Measurements from ENCODE around the gene PLPP3.

- TF ChIP-seq HDAC2 (IDR thresholded peaks at IDR 0.05; ENCODE audit: borderline replicate concordance in 1 of 2, low read depth in 2 of 2, low read length in 2 of 2) (no peak), EP300 (IDR thresholded peaks at IDR 0.05; ENCODE audit: borderline replicate concordance in 1 of 2, low read depth in 2 of 2, low read length in 2 of 2) (no peak), TAF1 (IDR thresholded peaks at IDR 0.05; ENCODE audit: low read depth, low read length) (no peak), CTCF (IDR thresholded peaks at IDR 0.05; ENCODE audit: control extremely low read depth in 1 of 3, insufficient read depth in 1 of 3, low read depth in 1 of 3, low read length in 3 of 3) (no peak), POLR2A (IDR thresholded peaks at IDR 0.05; ENCODE audit: control extremely low read depth in 1 of 2, low read depth in 2 of 2, low read length in 2 of 2) (no peak), TEAD4 (IDR thresholded peaks at IDR 0.05; ENCODE audit: low read depth, low read length) (no peak), NANOG (IDR thresholded peaks at IDR 0.05; ENCODE audit: insufficient read depth, low read depth, low read length, poor library complexity, severe bottlenecking) (no peak), RAD21 (IDR thresholded peaks at IDR 0.05 in 1 of 2, conservative IDR thresholded peaks at IDR 0.05 in 1 of 2; ENCODE audit: low read depth in 2 of 2, low read length in 2 of 2) (no peak), YY1 (IDR thresholded peaks at IDR 0.05; ENCODE audit: low read depth, low read length) (no peak), RNF2 (IDR thresholded peaks at IDR 0.05; ENCODE audit: borderline replicate concordance, low read depth, low read length, missing control alignments, poor library complexity, severe bottlenecking) (no peak)
- TF ChIP-seq, protein P1, sequence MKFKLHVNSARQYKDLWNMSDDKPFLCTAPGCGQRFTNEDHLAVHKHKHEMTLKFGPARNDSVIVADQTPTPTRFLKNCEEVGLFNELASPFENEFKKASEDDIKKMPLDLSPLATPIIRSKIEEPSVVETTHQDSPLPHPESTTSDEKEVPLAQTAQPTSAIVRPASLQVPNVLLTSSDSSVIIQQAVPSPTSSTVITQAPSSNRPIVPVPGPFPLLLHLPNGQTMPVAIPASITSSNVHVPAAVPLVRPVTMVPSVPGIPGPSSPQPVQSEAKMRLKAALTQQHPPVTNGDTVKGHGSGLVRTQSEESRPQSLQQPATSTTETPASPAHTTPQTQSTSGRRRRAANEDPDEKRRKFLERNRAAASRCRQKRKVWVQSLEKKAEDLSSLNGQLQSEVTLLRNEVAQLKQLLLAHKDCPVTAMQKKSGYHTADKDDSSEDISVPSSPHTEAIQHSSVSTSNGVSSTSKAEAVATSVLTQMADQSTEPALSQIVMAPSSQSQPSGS (IDR thresholded peaks at IDR 0.05; ENCODE audit: low read length), result no peak
These were observed 121.5 kb downstream of the PLPP3 start for GRCh38 chr1:56457756-56458375.

All from H1 (cell line).